ENCODE data around the gene NR2F1.
"Not testable (repeated sequence)": the region's sequence is repeated elsewhere in the genome, so short reads cannot be mapped to it uniquely, and the experiment has no call there.

NR2F1 gene

GRCh38 chr5:93582677-93583438 is at the start of gene NR2F1:
Gene NR2F1 (plus strand): TSS chr5:93583222. CDS start chr5:93585024, 1,802 bp downstream.
- no peak for DNase-seq

GRCh38 chr5:93545872-93546271 is 37.1 kb upstream of the NR2F1 start:
- no peak for DNase-seq

- not testable (repeated sequence) for DNase-seq
Observed at GRCh38 chr5:93549594-93549993, 33.4 kb upstream of the NR2F1 start.

GRCh38 chr5:93557021-93557604 is 25.9 kb upstream of the NR2F1 start:
- DNase-seq = no peak

- no peak for DNase-seq
Observed at GRCh38 chr5:93566091-93566490, 16.9 kb upstream of the NR2F1 start.

GRCh38 chr5:93567424-93567823 is 15.6 kb upstream of the NR2F1 start:
- no peak for DNase-seq

GRCh38 chr5:93569300-93570160 is 13.5 kb upstream of the NR2F1 start:
- no peak for DNase-seq

GRCh38 chr5:93570294-93571113 is 12.5 kb upstream of the NR2F1 start:
- no peak for DNase-seq

GRCh38 chr5:93571114-93571949 is 11.7 kb upstream of the NR2F1 start:
- DNase-seq = no peak

- DNase-seq = no peak
Observed at GRCh38 chr5:93572101-93572607, 10.9 kb upstream of the NR2F1 start.

- no peak for DNase-seq
Observed at GRCh38 chr5:93572608-93573353, 10.2 kb upstream of the NR2F1 start.

- no peak for DNase-seq
Observed at GRCh38 chr5:93573354-93574351, 9.4 kb upstream of the NR2F1 start.

GRCh38 chr5:93574491-93575305 is 8.3 kb upstream of the NR2F1 start:
- no peak for DNase-seq

- no peak for DNase-seq
Observed at GRCh38 chr5:93575461-93576414, 7.3 kb upstream of the NR2F1 start.

GRCh38 chr5:93576994-93577853 is 5.8 kb upstream of the NR2F1 start:
- DNase-seq = no peak

Measured in activated T-cell treated with anti-CD3 and anti-CD28 coated beads, Interleukin-2, amount 50 U/mL, for 1 hour (primary cell).